ENCODE data around the gene ART3. TPM values are rescaled to one million over a fixed set of nuclear protein-coding genes. Genes with fewer than 3 reads are reported as not detected.

ART3 gene
- total and polyA plus RNA-seq, 2 donors (not counting 1 experiment from before 2014, with no cell fraction given), result not detected

DNA sequence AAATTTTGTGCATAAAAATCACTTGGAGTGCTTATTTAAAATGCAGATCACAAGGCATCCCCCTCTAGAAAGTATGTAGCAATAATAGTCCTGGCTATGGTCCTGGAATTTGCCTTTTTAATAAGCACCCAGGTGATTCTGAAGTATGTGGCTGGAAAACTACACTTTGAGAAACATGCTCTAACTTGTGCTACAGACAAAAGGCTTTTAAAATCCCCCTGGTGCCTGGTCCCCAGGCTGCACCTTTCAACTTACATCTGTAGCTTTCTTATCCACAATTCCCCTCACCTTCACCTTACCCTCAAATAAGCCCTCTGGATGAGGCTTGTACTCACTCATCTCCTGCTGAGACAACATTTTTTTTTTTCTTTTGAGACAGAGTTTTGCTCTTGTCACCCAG lies 21.1 kb downstream of the ART3 start:
- CTCF ChIA-PET, result no interaction called here
- H4K20me1 ChIP-seq (ENCODE audit: control insufficient read depth, insufficient read depth, low read length, poor library complexity, severe bottlenecking), result no peaks in the 10 kb centered on the region
- ATAC-seq (ENCODE audit: low read depth) (no peak), DNase-seq (no peak)
- H3K4me2 ChIP-seq (replicated peaks; ENCODE audit: low read depth, low read length, poor library complexity, severe bottlenecking), result no peak overlapping the region
- no peaks in the 10 kb centered on the region for H3K9me3 ChIP-seq (ENCODE audit: control extremely low read depth in 1 of 3, control insufficient read depth in 2 of 3, insufficient read depth in 1 of 3, low read length in 2 of 3)
- H3K79me2 ChIP-seq (ENCODE audit: control insufficient read depth, insufficient read depth, low read length), result no peaks in the 10 kb centered on the region
- intact Hi-C loops (cut with micrococcal nuclease), result no loop called here
- no peaks in the 10 kb centered on the region for H3K27me3 ChIP-seq (replicated peaks in 1 of 4; ENCODE audit: control extremely low read depth in 1 of 4, control insufficient read depth in 3 of 4, insufficient read depth in 4 of 4, low read length in 3 of 4)
- POLR2A ChIA-PET, result no interaction called here
- H3K4me1 ChIP-seq (ENCODE audit: control insufficient read depth in 2 of 2, insufficient read depth in 2 of 2, low read length in 2 of 2), result no peaks in the 10 kb centered on the region
- no peak overlapping the region for H3K4me3 ChIP-seq (ENCODE audit: control extremely low read depth in 1 of 5, extremely low read depth in 1 of 5, insufficient read depth in 1 of 5, low read depth in 2 of 5, low read length in 4 of 5)
- Mint-ChIP-seq H3K27ac (no peak overlapping the region), H3K4me3 (no peak overlapping the region), H3K9me3 (ENCODE audit: insufficient read depth) (no peaks in the 10 kb centered on the region), H3K4me1 (peaks cover 1% of the 10 kb centered on the region), H3K27me3 (no peaks in the 10 kb centered on the region)
- no peaks in the 10 kb centered on the region for H3K36me3 ChIP-seq (replicated peaks in 1 of 2; ENCODE audit: control extremely low read depth in 1 of 2, control insufficient read depth in 1 of 2, extremely low read depth in 1 of 2, insufficient read depth in 2 of 2, low read length in 1 of 2)
- H3K27ac ChIP-seq (ENCODE audit: low read length in 2 of 2), result no peak overlapping the region
- H3K9ac ChIP-seq (ENCODE audit: low read length), result no peak overlapping the region
- no peak overlapping the region for H2AFZ ChIP-seq (ENCODE audit: insufficient read depth, low read depth, low read length, poor library complexity, severe bottlenecking)
- TF ChIP-seq, protein P1, sequence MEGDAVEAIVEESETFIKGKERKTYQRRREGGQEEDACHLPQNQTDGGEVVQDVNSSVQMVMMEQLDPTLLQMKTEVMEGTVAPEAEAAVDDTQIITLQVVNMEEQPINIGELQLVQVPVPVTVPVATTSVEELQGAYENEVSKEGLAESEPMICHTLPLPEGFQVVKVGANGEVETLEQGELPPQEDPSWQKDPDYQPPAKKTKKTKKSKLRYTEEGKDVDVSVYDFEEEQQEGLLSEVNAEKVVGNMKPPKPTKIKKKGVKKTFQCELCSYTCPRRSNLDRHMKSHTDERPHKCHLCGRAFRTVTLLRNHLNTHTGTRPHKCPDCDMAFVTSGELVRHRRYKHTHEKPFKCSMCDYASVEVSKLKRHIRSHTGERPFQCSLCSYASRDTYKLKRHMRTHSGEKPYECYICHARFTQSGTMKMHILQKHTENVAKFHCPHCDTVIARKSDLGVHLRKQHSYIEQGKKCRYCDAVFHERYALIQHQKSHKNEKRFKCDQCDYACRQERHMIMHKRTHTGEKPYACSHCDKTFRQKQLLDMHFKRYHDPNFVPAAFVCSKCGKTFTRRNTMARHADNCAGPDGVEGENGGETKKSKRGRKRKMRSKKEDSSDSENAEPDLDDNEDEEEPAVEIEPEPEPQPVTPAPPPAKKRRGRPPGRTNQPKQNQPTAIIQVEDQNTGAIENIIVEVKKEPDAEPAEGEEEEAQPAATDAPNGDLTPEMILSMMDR (IDR thresholded peaks at IDR 0.05), result no peak
- no peak for TF ChIP-seq EZH2 (IDR thresholded peaks at IDR 0.05; ENCODE audit: borderline replicate concordance, insufficient read depth, low read depth, low read length, poor library complexity, severe bottlenecking)

DNA sequence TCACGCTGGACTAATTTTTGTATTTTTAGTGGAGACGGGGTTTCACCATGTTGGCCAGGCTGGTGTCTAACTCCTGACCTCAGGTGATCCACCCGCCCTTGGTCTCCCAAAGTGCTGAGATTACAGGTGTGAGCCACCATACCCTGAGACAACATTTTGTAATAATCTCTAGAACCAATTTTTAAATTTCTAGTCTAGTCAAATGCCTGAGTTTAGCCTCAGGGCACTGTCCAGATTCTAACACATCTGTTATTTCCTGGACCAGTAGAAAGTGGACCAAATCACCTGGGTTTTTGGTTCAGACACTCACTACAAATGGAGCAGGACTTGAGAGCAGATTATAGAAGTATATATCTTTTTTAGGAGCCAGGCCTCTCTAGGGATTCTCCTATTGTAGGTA lies 21.6 kb downstream of the ART3 start:
- 95% methylated on average over 3 of the region's 3 CpGs for WGBS (ENCODE audit: insufficient coverage)
- CTCF ChIA-PET, result no interaction called here
- H2AFZ ChIP-seq (ENCODE audit: insufficient read depth, low read depth, low read length, poor library complexity, severe bottlenecking), result no peak overlapping the region
- no peaks in the 10 kb centered on the region for H3K79me2 ChIP-seq (ENCODE audit: control insufficient read depth, insufficient read depth, low read length)
- H3K9ac ChIP-seq (ENCODE audit: low read length), result no peak overlapping the region
- TF ChIP-seq, protein P1 (IDR thresholded peaks at IDR 0.05), result no peak
- TF ChIP-seq EZH2 (IDR thresholded peaks at IDR 0.05; ENCODE audit: borderline replicate concordance, insufficient read depth, low read depth, low read length, poor library complexity, severe bottlenecking), result no peak
- H3K4me3 Mint-ChIP-seq, result no peak overlapping the region
- H3K4me2 ChIP-seq (replicated peaks; ENCODE audit: low read depth, low read length, poor library complexity, severe bottlenecking), result no peak overlapping the region
- no peaks in the 10 kb centered on the region for H3K27me3 ChIP-seq (replicated peaks in 1 of 4; ENCODE audit: control extremely low read depth in 1 of 4, control insufficient read depth in 3 of 4, insufficient read depth in 4 of 4, low read length in 3 of 4)
- peaks cover 3% of the 10 kb centered on the region for H3K27me3 Mint-ChIP-seq
- H3K27ac ChIP-seq (ENCODE audit: low read length in 2 of 2), result no peak overlapping the region
- ATAC-seq (ENCODE audit: low read depth) (no peak), DNase-seq (no peak)
- no peaks in the 10 kb centered on the region for H3K9me3 Mint-ChIP-seq (ENCODE audit: insufficient read depth)
- POLR2A ChIA-PET, result no interaction called here
- intact Hi-C loops (cut with micrococcal nuclease), result no loop called here
- no peaks in the 10 kb centered on the region for H3K9me3 ChIP-seq (ENCODE audit: control extremely low read depth in 1 of 3, control insufficient read depth in 2 of 3, insufficient read depth in 1 of 3, low read length in 2 of 3)
- no peak overlapping the region for H3K4me3 ChIP-seq (ENCODE audit: control extremely low read depth in 1 of 5, extremely low read depth in 1 of 5, insufficient read depth in 1 of 5, low read depth in 2 of 5, low read length in 4 of 5)
- no peaks in the 10 kb centered on the region for H3K4me1 ChIP-seq (ENCODE audit: control insufficient read depth in 2 of 2, insufficient read depth in 2 of 2, low read length in 2 of 2)
- no peak overlapping the region for H3K27ac Mint-ChIP-seq
- no peaks in the 10 kb centered on the region for H3K4me1 Mint-ChIP-seq
- H3K36me3 ChIP-seq (replicated peaks in 1 of 2; ENCODE audit: control extremely low read depth in 1 of 2, control insufficient read depth in 1 of 2, extremely low read depth in 1 of 2, insufficient read depth in 2 of 2, low read length in 1 of 2), result no peaks in the 10 kb centered on the region
- H4K20me1 ChIP-seq (ENCODE audit: control insufficient read depth, insufficient read depth, low read length, poor library complexity, severe bottlenecking), result no peaks in the 10 kb centered on the region
